ENCODE data around the gene SEC14L2. TPM values are rescaled to one million over a fixed set of nuclear protein-coding genes. Genes with fewer than 3 reads are reported as not detected.
"Not testable (repeated sequence)": the region's sequence is repeated elsewhere in the genome, so short reads cannot be mapped to it uniquely, and the experiment has no call there.

The SEC14L2 gene
- total RNA-seq, 4 donors from 2014 or later, result 10.0 to 29.1 (median 12.4) TPM

GRCh38 chr22:30460147-30460546 lies 63.3 kb downstream of the SEC14L2 start:
- Histone ChIP-seq H3K36me3 (no peaks in the 10 kb centered on the region), H3K27me3 (peaks cover 0 to 3% of the 10 kb centered on the region in 2 donors), H3K4me3 (no peak overlapping the region), H3K9me3 (no peaks in the 10 kb centered on the region), H3K27ac (no peak overlapping the region), H3K4me1 (no peaks in the 10 kb centered on the region)
- TF ChIP-seq POLR2A (IDR thresholded peaks at IDR 0.05) (no peak), CTCF (IDR thresholded peaks at IDR 0.05) (no peak), EP300 (IDR thresholded peaks at IDR 0.05) (no peak)
- WGBS, 2 donors, result 79 to 83% methylated on average over 4 of the region's 4 CpGs
- no peak for DNase-seq (ENCODE audit: low spot score in 2 of 2)

GRCh38 chr22:30460555-30460954 lies 63.7 kb downstream of the SEC14L2 start:
- not testable (repeated sequence) for H3K9me3 ChIP-seq; H3K4me1 ChIP-seq; H3K36me3 ChIP-seq; H3K4me3 ChIP-seq; H3K27ac ChIP-seq; DNase-seq (ENCODE audit: low spot score in 2 of 2); H3K27me3 ChIP-seq
- 88 to 91% methylated on average over 5 to 6 of the region's 6 CpGs for WGBS, 2 donors

GRCh38 chr22:30469165-30469564 lies 72.3 kb downstream of the SEC14L2 start:
- no peak overlapping the region for H3K4me3 ChIP-seq

GRCh38 chr22:30470655-30471054 lies 73.8 kb downstream of the SEC14L2 start:
- Histone ChIP-seq H3K9me3 (no peaks in the 10 kb centered on the region), H3K27me3 (no peaks in the 10 kb centered on the region), H3K27ac (no peak overlapping the region), H3K4me3 (no peak overlapping the region), H3K36me3 (no peaks in the 10 kb centered on the region), H3K4me1 (no peaks in the 10 kb centered on the region)
- WGBS, 2 donors, result 82 to 88% methylated on average over 2 of the region's 2 CpGs
- no peak for TF ChIP-seq EP300 (IDR thresholded peaks at IDR 0.05)
- TF ChIP-seq CTCF (IDR thresholded peaks at IDR 0.05), result no peak
- no peak for DNase-seq (ENCODE audit: low spot score in 2 of 2)

More at GRCh38 chr22:30469165-30469564, 72.3 kb downstream of the SEC14L2 start:
- Histone ChIP-seq H3K27me3 (no peaks in the 10 kb centered on the region), H3K4me1 (no peaks in the 10 kb centered on the region), H3K36me3 (no peaks in the 10 kb centered on the region), H3K9me3 (no peaks in the 10 kb centered on the region), H3K27ac (no peak overlapping the region)
- 45 to 46% methylated on average over 2 of the region's 2 CpGs for WGBS, 2 donors
- DNase-seq (ENCODE audit: low spot score in 2 of 2), result no peak
- TF ChIP-seq CTCF (IDR thresholded peaks at IDR 0.05), result no peak

- Histone ChIP-seq H3K4me1 (no peaks in the 10 kb centered on the region), H3K27ac (no peak within 1 kb of the TSS), H3K27me3 (peaks cover 0 to 4% of the 10 kb centered on the region in 2 donors), H3K36me3 (no peaks in the 10 kb centered on the region), H3K9me3 (no peaks in the 10 kb centered on the region), H3K4me3 (no peak within 1 kb of the TSS)
- WGBS, 2 donors, result 49 to 64% methylated on average over 13 of the region's 13 CpGs
- TF ChIP-seq CTCF (IDR thresholded peaks at IDR 0.05), result no peak
- TF ChIP-seq EP300 (IDR thresholded peaks at IDR 0.05), result no peak
- no peak for TF ChIP-seq POLR2A (IDR thresholded peaks at IDR 0.05)
- DNase-seq (ENCODE audit: low spot score in 2 of 2), result no peak
Observed at GRCh38 chr22:30471616-30472318, 74.9 kb downstream of the SEC14L2 start, which contains the start of gene SEC14L3. Gene SEC14L3 (minus strand): TSS chr22:30472017. CDS start chr22:30471958, 59 bp downstream.

All from tibial nerve (tissue), 4 donors.